GM18498 (cell line): ENCODE data around the gene PBX2.
"Not testable (repeated sequence)": the region's sequence is repeated elsewhere in the genome, so short reads cannot be mapped to it uniquely, and the experiment has no call there.

ENCODE experiments used
- ATAC-seq: cut with Tn5 transposase; IDR thresholded peaks from one replicate; pipeline ENCODE4 v1.9.1; 2021; ENCODE audit warnings: mild to moderate bottlenecking, moderate library complexity; ENCODE audit not compliant: unreplicated experiment

The PBX2 gene

DNA sequence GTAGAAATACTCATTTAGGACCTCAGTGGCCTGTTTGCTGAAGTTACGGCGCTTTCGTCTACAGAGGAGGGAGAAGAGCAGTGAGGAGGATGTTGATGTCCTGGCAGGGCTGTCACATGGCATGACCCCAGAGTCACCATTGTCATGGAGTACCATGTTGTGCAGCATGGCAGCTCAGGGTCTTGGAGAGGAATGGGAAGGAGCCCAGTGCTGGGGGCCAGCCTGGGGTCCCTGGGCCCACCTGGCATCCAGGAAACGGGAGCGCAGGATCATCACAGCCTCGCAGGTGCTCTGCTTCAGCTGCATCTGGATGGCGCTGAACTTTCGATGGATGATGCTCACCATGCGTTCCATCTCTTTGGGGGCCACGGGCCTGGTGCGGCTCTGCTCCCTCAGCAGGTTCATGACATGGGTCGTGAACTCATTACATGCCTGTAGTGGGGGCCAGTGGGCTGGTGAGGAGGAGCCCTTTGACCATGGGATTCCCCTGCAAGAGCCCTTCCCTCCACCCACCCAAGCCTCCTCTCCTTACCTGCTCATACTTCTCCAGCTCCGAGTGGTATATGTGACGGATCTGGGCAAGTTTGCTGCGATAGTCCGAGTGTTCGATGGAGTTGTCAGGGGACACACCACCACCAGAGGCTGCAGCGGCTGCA lies 2.1 kb downstream of the PBX2 start:
- ATAC-seq = not testable (repeated sequence)

DNA sequence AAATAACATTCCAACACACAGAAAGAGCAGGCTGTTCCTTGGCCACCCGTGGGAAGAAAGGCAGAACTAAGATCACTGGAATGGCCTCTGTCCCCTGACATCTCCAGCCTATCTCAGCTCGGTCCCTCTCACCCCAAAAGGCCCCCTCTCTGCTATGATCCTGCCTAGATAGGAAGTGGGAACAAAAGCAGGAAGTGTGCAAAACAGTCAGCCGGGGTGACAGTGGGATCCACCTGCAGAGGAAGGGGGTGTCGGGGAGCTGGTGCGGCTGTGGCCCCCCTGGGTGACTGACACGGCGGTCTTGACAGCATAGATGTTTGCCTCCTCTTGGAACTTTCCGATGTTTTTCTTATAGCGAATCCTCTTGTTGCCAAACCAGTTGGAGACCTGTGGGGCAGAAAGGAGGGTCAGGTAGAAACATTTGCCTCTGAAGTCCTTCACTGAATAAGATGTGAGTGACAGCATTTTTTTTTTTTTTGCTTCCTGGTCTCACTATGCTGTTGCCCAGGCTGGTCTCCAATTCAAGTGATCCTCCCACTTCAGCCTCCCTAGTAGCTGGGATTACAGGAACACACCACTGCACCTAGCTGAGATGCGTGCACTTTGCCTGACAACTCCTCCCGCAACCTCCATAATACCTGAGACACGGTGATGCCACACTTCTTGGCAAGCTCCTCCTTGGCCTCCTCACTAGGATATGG lies 2.8 kb downstream of the PBX2 start:
- ATAC-seq = no peak

DNA sequence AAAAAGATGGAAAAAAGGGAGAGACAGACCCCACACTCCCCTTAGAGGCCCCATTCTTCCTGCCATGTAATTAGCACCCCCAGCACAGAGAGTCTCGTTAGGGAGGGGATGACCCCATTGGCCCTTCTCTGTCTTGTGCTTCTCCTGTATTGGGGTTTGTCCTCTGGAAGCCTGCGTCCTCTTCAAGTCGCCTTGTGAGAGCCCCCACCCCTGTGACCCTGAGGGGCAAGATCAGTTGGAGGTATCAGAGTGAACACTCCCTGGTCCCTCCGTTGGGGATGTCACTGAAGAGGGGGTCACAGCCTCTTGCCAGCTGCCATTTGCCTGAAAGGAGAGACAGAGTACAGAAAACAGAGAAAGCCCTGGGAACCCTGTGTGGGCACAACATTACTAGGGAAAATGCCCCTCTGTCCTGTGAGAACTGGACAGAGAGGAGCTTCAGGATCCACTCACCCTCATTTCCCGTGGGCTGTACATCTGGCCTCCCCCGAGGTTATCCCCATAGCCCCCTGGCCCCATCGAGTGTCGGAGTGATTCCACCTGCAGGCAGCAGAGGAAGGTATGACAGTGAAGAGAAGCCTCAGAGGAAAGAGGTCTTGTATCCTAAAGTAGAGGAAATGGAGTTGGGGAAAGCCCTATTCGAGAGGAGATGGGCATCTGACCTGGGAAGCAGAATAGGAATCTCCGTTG lies 3.7 kb downstream of the PBX2 start:
- ATAC-seq = not testable (repeated sequence)

DNA sequence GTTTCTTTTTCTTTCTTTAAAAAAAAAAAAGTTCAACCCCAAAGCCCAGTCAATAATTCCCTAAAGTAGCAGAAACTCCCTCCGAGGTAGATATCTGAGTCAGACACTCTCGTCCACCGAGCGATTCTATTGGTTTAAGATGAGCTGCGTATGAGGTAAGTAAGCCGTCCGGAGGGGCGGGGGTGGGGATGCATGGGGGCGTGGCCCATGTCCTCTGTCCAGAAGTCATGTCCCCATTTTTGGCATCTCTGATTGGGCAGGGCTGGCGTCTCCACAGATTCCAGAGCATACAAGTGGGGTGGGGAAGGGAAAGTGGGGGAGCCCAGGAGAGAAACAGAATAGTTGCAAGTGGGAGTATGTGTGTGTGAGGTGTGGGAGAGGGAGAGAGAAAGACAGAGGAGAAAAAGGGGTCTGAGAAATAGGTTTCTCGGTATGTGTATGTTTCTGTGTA lies 4.3 kb downstream of the PBX2 start:
- not testable (repeated sequence) for ATAC-seq

- no peak for ATAC-seq
Measured at GRCh38 chr6:32184084-32184640, 5.8 kb downstream of the PBX2 start, which contains the start of gene AGER. TSS of gene AGER (minus strand) at chr6:32184253. CDS start at chr6:32184222, 31 bp downstream.

- no peak for ATAC-seq
Measured at GRCh38 chr6:32183483-32184083, 6.4 kb downstream of the PBX2 start.

DNA sequence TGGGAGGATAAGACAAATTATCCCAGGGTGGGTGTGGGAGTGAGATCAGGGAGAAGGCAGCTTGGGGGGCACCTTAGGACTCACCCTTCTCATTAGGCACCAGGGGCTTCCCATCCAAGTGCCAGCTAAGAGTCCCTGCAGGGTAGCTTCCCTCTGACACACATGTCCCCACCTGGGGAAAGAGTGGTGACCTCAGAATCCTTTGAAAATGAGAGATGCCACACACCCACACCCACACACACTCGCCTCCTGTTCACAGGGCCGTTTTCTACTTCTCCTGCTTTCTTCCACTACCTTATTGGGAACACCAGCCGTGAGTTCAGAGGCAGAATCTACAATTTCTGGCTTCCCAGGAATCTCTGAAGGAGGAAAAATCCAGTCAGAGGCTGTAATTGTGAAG lies 7.0 kb downstream of the PBX2 start:
- ATAC-seq = no peak

GRCh38 chr6:32182555-32182981 lies 7.4 kb downstream of the PBX2 start:
- no peak for ATAC-seq

GRCh38 chr6:32181915-32182529 lies 8.0 kb downstream of the PBX2 start:
- no peak for ATAC-seq

DNA sequence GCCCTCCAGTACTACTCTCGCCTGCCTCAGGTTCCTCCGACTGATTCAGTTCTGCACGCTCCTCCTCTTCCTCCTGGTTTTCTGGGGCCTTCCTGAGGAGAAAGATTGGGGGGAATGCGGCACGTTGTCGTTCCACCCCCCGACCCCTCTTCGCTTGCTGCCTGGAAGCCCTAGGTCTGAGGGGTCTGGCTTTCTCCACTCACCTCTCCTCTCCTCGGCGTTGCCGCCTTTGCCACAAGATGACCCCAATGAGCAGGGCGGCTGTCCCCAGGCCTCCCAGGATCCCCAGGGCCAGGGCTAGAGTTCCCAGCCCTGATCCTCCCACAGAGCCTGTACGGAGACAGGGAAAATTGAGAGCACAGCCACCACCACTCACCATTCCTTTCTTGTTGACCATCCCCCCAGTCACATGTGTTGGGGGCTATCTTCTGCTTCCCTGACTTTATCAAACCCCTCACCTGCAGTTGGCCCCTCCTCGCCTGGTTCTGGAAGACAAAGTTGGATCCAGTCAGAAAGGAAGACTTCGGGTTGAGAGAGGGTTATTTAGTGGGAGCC lies 8.8 kb downstream of the PBX2 start:
- ATAC-seq = no peak

DNA sequence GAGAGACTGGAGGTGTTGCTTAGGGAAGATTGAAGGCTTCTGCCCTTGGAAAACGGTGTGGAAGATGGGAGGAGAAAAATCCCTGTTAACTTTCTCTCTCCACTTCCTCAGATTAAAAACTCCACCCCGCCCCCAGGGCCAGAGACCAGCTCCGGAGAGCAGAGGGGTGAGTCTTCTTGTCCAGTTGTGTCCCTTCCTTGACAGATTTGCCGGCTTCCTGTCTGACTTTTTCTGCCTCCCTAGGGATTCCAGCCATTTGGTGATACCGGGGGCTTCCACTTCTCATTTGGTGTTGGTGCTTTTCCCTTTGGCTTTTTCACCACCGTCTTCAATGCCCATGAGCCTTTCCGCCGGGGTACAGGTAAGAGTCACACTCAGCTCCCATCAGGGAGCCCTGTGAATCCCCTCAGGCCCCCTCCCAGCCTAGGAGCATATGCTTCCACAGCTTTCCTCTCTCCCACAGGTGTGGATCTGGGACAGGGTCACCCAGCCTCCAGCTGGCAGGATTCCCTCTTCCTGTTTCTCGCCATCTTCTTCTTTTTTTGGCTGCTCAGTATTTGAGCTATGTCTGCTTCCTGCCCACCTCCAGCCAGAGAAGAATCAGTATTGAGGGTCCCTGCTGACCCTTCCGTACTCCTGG lies 10.1 kb downstream of the PBX2 start:
- no peak for ATAC-seq

GRCh38 chr6:32178547-32179440 lies 11.2 kb downstream of the PBX2 start:
- ATAC-seq = no peak

- peak; percentile 82 for ATAC-seq
Measured at GRCh38 chr6:32177788-32178546, 12.0 kb downstream of the PBX2 start, which contains the start of gene RNF5. TSS of gene RNF5 (plus strand) at chr6:32178405. CDS start at chr6:32178512, 107 bp downstream.

GRCh38 chr6:32177183-32177787 lies 12.7 kb downstream of the PBX2 start:
- no peak for ATAC-seq

DNA sequence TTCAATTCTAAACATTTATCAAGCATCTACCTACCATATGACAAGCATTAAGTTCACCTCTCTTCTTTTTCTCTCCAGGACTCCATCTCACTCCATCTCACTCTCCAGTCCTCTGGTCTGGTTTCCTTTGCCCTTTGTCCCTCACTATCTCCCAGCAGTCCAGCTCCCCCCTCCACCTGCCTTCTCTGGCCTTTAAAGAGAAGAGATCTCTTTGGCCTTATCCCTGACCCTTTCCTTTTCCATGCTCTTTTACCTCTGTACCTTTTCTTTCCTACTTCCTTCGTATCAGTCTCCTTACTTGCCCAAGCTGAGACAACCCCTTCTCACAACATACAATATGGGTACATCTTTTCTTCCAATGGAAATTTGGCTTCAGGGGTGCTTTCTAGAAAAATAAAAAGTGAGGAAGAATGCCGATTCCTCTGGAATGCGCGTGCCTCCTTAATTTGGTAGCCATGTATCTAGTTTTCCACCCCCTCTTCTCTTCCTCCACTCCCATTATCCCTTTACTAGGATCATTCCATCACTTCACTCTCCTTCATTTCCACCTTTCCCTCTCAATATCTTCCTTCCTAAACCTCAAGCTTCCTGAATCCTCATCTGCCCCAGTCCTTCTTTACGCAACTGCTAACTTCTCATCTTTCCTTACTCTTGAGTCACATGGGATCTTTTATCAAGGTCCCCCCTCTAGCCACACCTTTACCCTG lies 13.4 kb downstream of the PBX2 start:
- ATAC-seq = no peak

DNA sequence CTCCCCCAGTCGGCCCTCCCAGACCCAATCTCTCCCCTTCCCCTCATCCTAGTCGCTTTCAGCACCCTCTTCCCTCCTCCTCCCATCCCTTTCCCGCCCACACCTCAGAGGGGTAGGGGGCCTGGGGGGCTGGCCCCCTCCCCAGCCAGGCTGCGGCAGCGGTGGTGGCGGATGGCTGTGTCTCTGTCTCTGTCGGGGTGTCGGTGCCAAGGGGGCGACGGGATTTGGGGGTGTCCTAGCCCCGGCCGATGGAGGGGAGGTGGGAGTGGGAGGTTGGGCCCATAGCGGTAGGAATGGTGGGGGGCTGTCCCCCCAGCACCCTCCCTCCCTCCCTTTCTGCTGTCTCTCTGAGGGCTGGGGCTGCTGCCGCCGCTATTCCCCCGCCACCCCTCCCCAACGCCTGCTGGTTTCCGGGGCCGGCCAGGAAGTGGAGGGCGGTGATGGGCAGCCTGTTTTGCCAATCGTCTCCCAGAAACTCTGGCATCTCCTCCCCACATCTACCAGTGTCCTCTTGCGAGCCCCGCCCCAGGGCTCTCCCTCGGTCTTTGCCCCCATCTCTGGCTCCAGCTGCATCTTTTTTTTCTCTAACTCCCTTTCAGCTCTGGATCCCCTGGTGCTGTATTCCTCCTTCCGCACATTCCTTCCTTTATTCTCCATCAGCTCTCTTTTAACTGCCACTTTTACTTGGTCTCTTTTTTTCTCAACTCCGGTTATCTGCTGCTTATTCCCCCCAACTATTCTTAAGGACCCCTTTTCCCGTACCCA lies 14.1 kb downstream of the PBX2 start, which contains the start of gene AGPAT1:
Gene AGPAT1 (minus strand): TSS at position 374 of the 765 bp plus-strand sequence. CDS start 4,588 bp downstream, outside the sequence.
- ATAC-seq = peak; percentile 47
